Immature natural killer cell (primary cell): Measurements from ENCODE around the gene ERAP2. TPM values are rescaled to one million over a fixed set of nuclear protein-coding genes. Genes with fewer than 3 reads are reported as not detected.

Experiments
- DNase-seq, 3 donors: peaks; one replicate each; pipeline ENCODE4 v3.0.0; 2022; ENCODE audit warnings: mixed read lengths in 1 of 3
- H3K27ac Mint-ChIP-seq, 6 donors: one replicate each; pipeline ENCODE4 v1.8.0; 2020; ENCODE audit warnings: mixed read lengths in 6 of 6, mild to moderate bottlenecking in 5 of 6, inconsistent platforms in 4 of 6, moderate library complexity in 3 of 6
- H3K27me3 Mint-ChIP-seq, 3 donors: one replicate each; pipeline ENCODE4 v1.8.0; 2020 to 2021; ENCODE audit warnings: low read depth in 3 of 3, mild to moderate bottlenecking in 3 of 3, mixed read lengths in 3 of 3, moderate library complexity in 3 of 3, inconsistent platforms in 1 of 3
- H3K36me3 Mint-ChIP-seq, 3 donors: one replicate each; pipeline ENCODE4 v1.8.0; 2020; ENCODE audit warnings: mixed read lengths in 3 of 3, inconsistent platforms in 2 of 3, mild to moderate bottlenecking in 2 of 3
- H3K4me1 Mint-ChIP-seq, 2 donors: one replicate each; pipeline ENCODE4 v1.8.0; 2020; ENCODE audit warnings: inconsistent platforms in 2 of 2, mild to moderate bottlenecking in 2 of 2, mixed read lengths in 2 of 2, moderate library complexity in 1 of 2
- H3K4me3 Mint-ChIP-seq, 5 donors: one replicate each; pipeline ENCODE4 v1.8.0; 2020; ENCODE audit warnings: mild to moderate bottlenecking in 5 of 5, mixed read lengths in 5 of 5, inconsistent platforms in 3 of 5, moderate library complexity in 3 of 5
- H3K9me3 Mint-ChIP-seq, 6 donors: one replicate each; pipeline ENCODE4 v1.8.0; 2020; ENCODE audit warnings: mild to moderate bottlenecking in 6 of 6, mixed read lengths in 6 of 6, inconsistent platforms in 4 of 6, moderate library complexity in 3 of 6
- polyA plus RNA-seq, 3 donors: library from polyadenylated mRNA; unstranded; fragments of 300-500 nt; fragmentation: Illumina TruSeq; gene quantifications; one replicate each; pipeline ENCODE4 v1.2.3, GENCODE V29; 2021

ERAP2 gene
- polyA plus RNA-seq, 3 donors from 2014 or later: 3.9 to 129 (median 8.1) TPM

GRCh38 chr5:96854067-96854466 lies 22.2 kb upstream of the ERAP2 start:
- Mint-ChIP-seq H3K4me3 (no peak overlapping the region), H3K9me3 (peaks cover 0 to 1% (median 0%) of the 10 kb centered on the region in 6 donors)

GRCh38 chr5:96855031-96855872 lies 21.0 kb upstream of the ERAP2 start:
- Mint-ChIP-seq H3K27ac (no peak overlapping the region), H3K4me3 (no peak overlapping the region), H3K4me1 (peaks cover 3 to 6% of the 10 kb centered on the region in 2 donors), H3K36me3 (peaks cover 0 to 3% (median 0%) of the 10 kb centered on the region in 3 donors), H3K9me3 (peaks cover 0 to 1% (median 0%) of the 10 kb centered on the region in 6 donors), H3K27me3 (peaks cover 0 to 5% (median 0%) of the 10 kb centered on the region in 3 donors)
- DNase-seq: no peak

More at GRCh38 chr5:96854067-96854466, 22.2 kb upstream of the ERAP2 start:
- Mint-ChIP-seq H3K4me1 (peaks cover 3 to 6% of the 10 kb centered on the region in 2 donors), H3K27ac (no peak overlapping the region), H3K27me3 (peaks cover 0 to 5% (median 0%) of the 10 kb centered on the region in 3 donors), H3K36me3 (peaks cover 0 to 3% (median 0%) of the 10 kb centered on the region in 3 donors)
- DNase-seq: no peak

GRCh38 chr5:96856371-96856770 lies 19.9 kb upstream of the ERAP2 start:
- no peak overlapping the region for H3K27ac Mint-ChIP-seq
- H3K4me3 Mint-ChIP-seq: no peak overlapping the region
- DNase-seq: no peak
- H3K4me1 Mint-ChIP-seq: peaks cover 3 to 6% of the 10 kb centered on the region in 2 donors
- peaks cover 0 to 3% (median 0%) of the 10 kb centered on the region in 3 donors for H3K36me3 Mint-ChIP-seq
- peaks cover 0 to 5% (median 2%) of the 10 kb centered on the region in 3 donors for H3K27me3 Mint-ChIP-seq
- H3K9me3 Mint-ChIP-seq: peaks cover 0 to 1% (median 0%) of the 10 kb centered on the region in 6 donors

GRCh38 chr5:96857454-96857853 lies 18.8 kb upstream of the ERAP2 start:
- Mint-ChIP-seq H3K4me3 (no peak overlapping the region), H3K4me1 (peaks cover 3 to 6% of the 10 kb centered on the region in 2 donors), H3K27me3 (peaks cover 0 to 5% (median 2%) of the 10 kb centered on the region in 3 donors), H3K9me3 (no peaks in the 10 kb centered on the region), H3K27ac (no peak overlapping the region), H3K36me3 (no peaks in the 10 kb centered on the region)
- DNase-seq: no peak

- Mint-ChIP-seq H3K27me3 (peaks cover 0 to 5% (median 2%) of the 10 kb centered on the region in 3 donors), H3K4me1 (peaks cover 3 to 6% of the 10 kb centered on the region in 2 donors), H3K36me3 (no peaks in the 10 kb centered on the region), H3K27ac (no peak overlapping the region), H3K4me3 (no peak overlapping the region), H3K9me3 (no peaks in the 10 kb centered on the region)
- DNase-seq: no peak
These were observed 18.4 kb upstream of the ERAP2 start for GRCh38 chr5:96857924-96858323.

- peaks cover 0 to 3% (median 2%) of the 10 kb centered on the region in 3 donors for H3K27me3 Mint-ChIP-seq
These were observed 16.9 kb upstream of the ERAP2 start for GRCh38 chr5:96859375-96859774.

GRCh38 chr5:96861076-96861475 lies 15.2 kb upstream of the ERAP2 start:
- Mint-ChIP-seq H3K27ac (no peak overlapping the region), H3K27me3 (peaks cover 0 to 3% (median 2%) of the 10 kb centered on the region in 3 donors), H3K4me3 (no peak overlapping the region), H3K36me3 (no peaks in the 10 kb centered on the region), H3K4me1 (peaks cover 3 to 6% of the 10 kb centered on the region in 2 donors), H3K9me3 (no peaks in the 10 kb centered on the region)
- DNase-seq: no peak

More at GRCh38 chr5:96859375-96859774, 16.9 kb upstream of the ERAP2 start:
- H3K9me3 Mint-ChIP-seq: no peaks in the 10 kb centered on the region
- H3K27ac Mint-ChIP-seq: no peak overlapping the region
- peaks cover 3 to 6% of the 10 kb centered on the region in 2 donors for H3K4me1 Mint-ChIP-seq
- no peak overlapping the region for H3K4me3 Mint-ChIP-seq
- no peak for DNase-seq
- no peaks in the 10 kb centered on the region for H3K36me3 Mint-ChIP-seq

GRCh38 chr5:96863114-96863513 lies 13.2 kb upstream of the ERAP2 start:
- no peak for DNase-seq

GRCh38 chr5:96863949-96864584 lies 12.2 kb upstream of the ERAP2 start:
- peaks cover 0 to 5% (median 2%) of the 10 kb centered on the region in 3 donors for H3K27me3 Mint-ChIP-seq
- H3K9me3 Mint-ChIP-seq: no peaks in the 10 kb centered on the region
- no peak overlapping the region for H3K4me3 Mint-ChIP-seq
- H3K27ac Mint-ChIP-seq: no peak overlapping the region
- no peaks in the 10 kb centered on the region for H3K36me3 Mint-ChIP-seq
- DNase-seq: no peak
- H3K4me1 Mint-ChIP-seq: peaks cover 0 to 3% of the 10 kb centered on the region in 2 donors

More at GRCh38 chr5:96863114-96863513, 13.2 kb upstream of the ERAP2 start:
- Mint-ChIP-seq H3K4me1 (no peaks in the 10 kb centered on the region), H3K4me3 (no peak overlapping the region), H3K27ac (no peak overlapping the region), H3K9me3 (no peaks in the 10 kb centered on the region), H3K27me3 (peaks cover 0 to 5% (median 0%) of the 10 kb centered on the region in 3 donors), H3K36me3 (no peaks in the 10 kb centered on the region)

GRCh38 chr5:96864922-96865530 lies 11.3 kb upstream of the ERAP2 start:
- DNase-seq: no peak
- Mint-ChIP-seq H3K36me3 (no peaks in the 10 kb centered on the region), H3K4me3 (no peak overlapping the region), H3K27ac (no peak overlapping the region), H3K27me3 (peaks cover 0 to 5% (median 2%) of the 10 kb centered on the region in 3 donors), H3K9me3 (no peaks in the 10 kb centered on the region), H3K4me1 (peaks cover 0 to 5% of the 10 kb centered on the region in 2 donors)

GRCh38 chr5:96868603-96869371 lies 7.5 kb upstream of the ERAP2 start:
- Mint-ChIP-seq H3K9me3 (no peaks in the 10 kb centered on the region), H3K4me1 (peaks cover 0 to 5% of the 10 kb centered on the region in 2 donors), H3K36me3 (peaks cover 0 to 4% (median 0%) of the 10 kb centered on the region in 3 donors), H3K4me3 (no peak overlapping the region), H3K27me3 (peaks cover 0 to 3% (median 2%) of the 10 kb centered on the region in 3 donors), H3K27ac (no peak overlapping the region)
- peak in 2 of 3 donors; percentile 50 to 56 for DNase-seq

GRCh38 chr5:96869372-96869641 lies 7.0 kb upstream of the ERAP2 start:
- H3K9me3 Mint-ChIP-seq: no peaks in the 10 kb centered on the region
- H3K4me3 Mint-ChIP-seq: no peak overlapping the region
- peaks cover 0 to 5% of the 10 kb centered on the region in 2 donors for H3K4me1 Mint-ChIP-seq
- H3K27me3 Mint-ChIP-seq: peaks cover 0 to 3% (median 2%) of the 10 kb centered on the region in 3 donors
- peaks cover 0 to 4% (median 0%) of the 10 kb centered on the region in 3 donors for H3K36me3 Mint-ChIP-seq
- H3K27ac Mint-ChIP-seq: no peak overlapping the region
- DNase-seq: no peak
